HCT116 (cell line): ENCODE measurements around the gene FLNB. TPM values are rescaled to one million over a fixed set of nuclear protein-coding genes. Genes with fewer than 3 reads are reported as not detected.

ENCODE experiments used
- ATAC-seq: fragments of 200-7000 bp; cut with Tn5 transposase; 2 replicates; pipeline ENCODE4 v1.9.1; 2020; ENCODE audit warnings: mild to moderate bottlenecking, moderate library complexity
- BruUV-seq: library from RNA; stranded (reverse); fragments of 400-500 nt; replicated peaks from 2 replicates; lab custom pipeline; 2021; lab: Mats Ljungman, UMichigan
- CTCF ChIA-PET: fragments of 300-600 bp; sonication (Branson Sonifier 250); formaldehyde crosslinking; loops from one replicate; lab custom pipeline; 2021; ENCODE audit warnings: antibody characterized with exemption; lab: Charles Lee
- POLR2A ChIA-PET: fragments of 300-600, 350-600 bp; sonication (Branson Sonifier 250); formaldehyde crosslinking; loops from one replicate; lab custom pipeline; 2021; ENCODE audit warnings: antibody characterized with exemption; lab: Charles Lee
- RAD21 ChIA-PET, 2 experiments: fragments of 300-600 bp; sonication (Branson Sonifier 250); formaldehyde crosslinking; loops; one replicate each; lab custom pipeline; 2023; ENCODE audit warnings: low total read pairs in 2 of 2; ENCODE audit not compliant: uncharacterized antibody in 2 of 2, unreplicated experiment in 2 of 2, low non-redundant PET in 1 of 2; lab: Charles Lee
- DNase-seq: peaks from one replicate; pipeline ENCODE4 v3.0.0-alpha.2; 2010; ENCODE audit warnings: low read depth, low spot score
- H2AFZ ChIP-seq: fragments of 200-600 bp; shearing (Covaris generic), sonication (generic); 2 replicates; pipeline ENCODE4 v1.6.1; 2017; ENCODE audit warnings: low read depth, mixed run types, mixed read lengths, antibody characterized with exemption, low read length; ENCODE audit not compliant: poor library complexity, severe bottlenecking
- H3K27ac ChIP-seq: 2 replicates; pipeline ENCODE4 v1.5.1; 2012; ENCODE audit warnings: low read depth, low read length
- H3K27me3 ChIP-seq: fragments of 200-600 bp; sonication (generic); 2 replicates; pipeline ENCODE4 v1.6.1; 2016; ENCODE audit warnings: mixed run types, low read length, mixed read lengths; ENCODE audit not compliant: insufficient read depth
- H3K36me3 ChIP-seq, 2 experiments: fragments of 200-500 bp in 1 of 2; fragments of 200-600 bp in 1 of 2; sonication (Bioruptor generic) in 1 of 2; sonication (generic) in 1 of 2; 2 replicates each; pipeline versions ENCODE4 v1.5.1 to v1.6.1; 2014 to 2016; ENCODE audit warnings: low read length in 2 of 2, inconsistent platforms in 1 of 2, mixed read lengths in 1 of 2, mixed run types in 1 of 2; ENCODE audit not compliant: insufficient read depth in 2 of 2, control insufficient read depth in 1 of 2
- H3K4me1 ChIP-seq, 2 experiments: fragments of 200-600 bp in 1 of 2; sonication (generic) in 1 of 2; 2 replicates each; pipeline versions ENCODE4 v1.5.1 to v1.6.1; 2012 to 2017; ENCODE audit warnings: low read length in 2 of 2, inconsistent platforms in 1 of 2, mild to moderate bottlenecking in 1 of 2, mixed read lengths in 1 of 2, mixed run types in 1 of 2, moderate library complexity in 1 of 2; ENCODE audit not compliant: insufficient read depth in 2 of 2, control insufficient read depth in 1 of 2
- H3K4me2 ChIP-seq: fragments of 200-600 bp; sonication (generic); 2 replicates; pipeline ENCODE4 v1.6.1; 2017; ENCODE audit warnings: mixed run types, low read length, mixed read lengths
- H3K4me3 ChIP-seq, 2 experiments: fragments of 200-600 bp in 1 of 2; sonication (generic) in 1 of 2; replicated peaks in 1 of 2; 2 replicates each; pipeline ENCODE4 v1.5.1; 2011 to 2016; ENCODE audit warnings: low read length in 2 of 2, control low read depth in 1 of 2, low read depth in 1 of 2, mild to moderate bottlenecking in 1 of 2, mixed read lengths in 1 of 2, mixed run types in 1 of 2
- H3K79me2 ChIP-seq: fragments of 200-600 bp; sonication (generic); 2 replicates; pipeline ENCODE4 v1.6.1; 2017; ENCODE audit warnings: mild to moderate bottlenecking, mixed run types, low read length, moderate library complexity, mixed read lengths; ENCODE audit not compliant: insufficient read depth
- H3K9ac ChIP-seq: fragments of 200-600 bp; sonication (generic); 2 replicates; pipeline ENCODE4 v1.6.1; 2016; ENCODE audit warnings: low read length, mixed read lengths
- H3K9me2 ChIP-seq: fragments of 200-600 bp; sonication (generic), shearing (Covaris generic); 2 replicates; pipeline ENCODE4 v1.6.1; 2017; ENCODE audit warnings: mixed run types, mild to moderate bottlenecking, moderate library complexity; ENCODE audit not compliant: insufficient read depth
- H3K9me3 ChIP-seq, 2 experiments: fragments of 200-500 bp in 1 of 2; fragments of 200-600 bp in 1 of 2; sonication (Bioruptor generic) in 1 of 2; sonication (generic) in 1 of 2; 2 replicates each; pipeline ENCODE4 v1.6.1; 2014 to 2017; ENCODE audit warnings: low read length in 2 of 2, mixed read lengths in 2 of 2, inconsistent platforms in 1 of 2, low read depth in 1 of 2, mild to moderate bottlenecking in 1 of 2, mixed run types in 1 of 2, moderate library complexity in 1 of 2; ENCODE audit not compliant: control insufficient read depth in 1 of 2, insufficient read depth in 1 of 2
- H4K20me1 ChIP-seq: fragments of 200-600 bp; sonication (generic), shearing (Covaris generic); 2 replicates; pipeline ENCODE4 v1.6.1; 2017; ENCODE audit warnings: mixed run types, mild to moderate bottlenecking, moderate library complexity; ENCODE audit not compliant: insufficient read depth
- CBX3 ChIP-seq: IDR thresholded peaks from 2 replicates; pipeline ENCODE4 v1.6.1; 2012; ENCODE audit warnings: low read depth
- EZH2 ChIP-seq: fragments of 200-600 bp; sonication (generic); IDR thresholded peaks from 2 replicates; pipeline ENCODE4 v1.6.1; 2017; ENCODE audit warnings: antibody characterized with exemption, mixed run types
- EZH2phosphoT487 ChIP-seq: fragments of 200-600 bp; IDR thresholded peaks from 2 replicates; pipeline ENCODE4 v1.6.1; 2018; ENCODE audit warnings: antibody characterized with exemption, borderline replicate concordance
- JUND ChIP-seq: IDR thresholded peaks from 2 replicates; pipeline ENCODE4 v1.6.1; 2012
- YY1 ChIP-seq: IDR thresholded peaks from 2 replicates; pipeline ENCODE4 v1.6.1; 2011; ENCODE audit warnings: low read length, low read depth, moderate library complexity, mild to moderate bottlenecking; ENCODE audit not compliant: insufficient replicate concordance; ENCODE audit errors: extremely low read depth
- ZFX ChIP-seq: fragments of 450-650 bp; IDR thresholded peaks from 2 replicates; pipeline ENCODE4 v1.6.1; 2017
- ZNF274 ChIP-seq: fragments of 200-500 bp; sonication (Bioruptor generic); IDR thresholded peaks from 2 replicates; pipeline ENCODE4 v1.6.1; 2014; ENCODE audit warnings: mild to moderate bottlenecking, low read depth, low read length, inconsistent platforms
- intact Hi-C: fragments of 100-400 bp; cut with micrococcal nuclease; formaldehyde crosslinking; loops from 2 replicates; pipeline ENCODE4 v1.10.0; 2022
- total RNA-seq: library from RNA; stranded (reverse); gene quantifications from one replicate; pipeline ENCODE4 v1.2.1, GENCODE V29; 2021; ENCODE audit not compliant: unreplicated experiment
- TF ChIP-seq, protein P1 (sequence below): IDR thresholded peaks from 2 replicates; pipeline ENCODE4 v1.6.1; 2012; ENCODE audit warnings: low read depth
- TF ChIP-seq, protein P2 (sequence below): IDR thresholded peaks from 2 replicates; pipeline ENCODE4 v1.6.1; 2012
- TF ChIP-seq, protein P3 (sequence below): IDR thresholded peaks from 2 replicates; pipeline ENCODE4 v1.6.1; 2012

Gene FLNB
- total RNA-seq, 1 experiment from 2014 or later, result 116 TPM

DNA sequence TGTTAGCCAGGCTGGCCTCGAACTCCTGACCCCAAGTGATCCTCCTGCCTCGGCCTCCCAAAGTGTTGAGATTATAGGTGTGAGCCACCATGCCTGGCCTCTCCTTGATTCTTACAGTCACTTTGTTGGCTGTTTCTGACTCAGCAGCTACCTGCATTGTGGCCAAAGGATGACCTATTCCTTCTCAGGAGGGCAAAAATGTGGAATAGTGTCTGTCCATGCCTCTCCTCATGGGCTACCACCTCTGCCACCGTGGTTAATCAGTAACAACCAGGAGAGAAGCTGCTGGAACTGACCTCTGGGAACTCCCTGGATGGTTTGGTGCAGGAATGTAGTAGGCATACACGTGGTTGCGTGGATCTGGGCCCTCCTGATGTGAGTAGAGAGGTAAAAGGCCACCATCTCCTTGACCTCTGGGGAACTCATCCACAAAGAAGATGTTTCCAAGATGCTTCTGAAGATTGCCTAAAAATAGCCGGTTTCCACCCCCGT is 63.3 kb downstream of the FLNB start (continued):
- TF ChIP-seq, protein P1, sequence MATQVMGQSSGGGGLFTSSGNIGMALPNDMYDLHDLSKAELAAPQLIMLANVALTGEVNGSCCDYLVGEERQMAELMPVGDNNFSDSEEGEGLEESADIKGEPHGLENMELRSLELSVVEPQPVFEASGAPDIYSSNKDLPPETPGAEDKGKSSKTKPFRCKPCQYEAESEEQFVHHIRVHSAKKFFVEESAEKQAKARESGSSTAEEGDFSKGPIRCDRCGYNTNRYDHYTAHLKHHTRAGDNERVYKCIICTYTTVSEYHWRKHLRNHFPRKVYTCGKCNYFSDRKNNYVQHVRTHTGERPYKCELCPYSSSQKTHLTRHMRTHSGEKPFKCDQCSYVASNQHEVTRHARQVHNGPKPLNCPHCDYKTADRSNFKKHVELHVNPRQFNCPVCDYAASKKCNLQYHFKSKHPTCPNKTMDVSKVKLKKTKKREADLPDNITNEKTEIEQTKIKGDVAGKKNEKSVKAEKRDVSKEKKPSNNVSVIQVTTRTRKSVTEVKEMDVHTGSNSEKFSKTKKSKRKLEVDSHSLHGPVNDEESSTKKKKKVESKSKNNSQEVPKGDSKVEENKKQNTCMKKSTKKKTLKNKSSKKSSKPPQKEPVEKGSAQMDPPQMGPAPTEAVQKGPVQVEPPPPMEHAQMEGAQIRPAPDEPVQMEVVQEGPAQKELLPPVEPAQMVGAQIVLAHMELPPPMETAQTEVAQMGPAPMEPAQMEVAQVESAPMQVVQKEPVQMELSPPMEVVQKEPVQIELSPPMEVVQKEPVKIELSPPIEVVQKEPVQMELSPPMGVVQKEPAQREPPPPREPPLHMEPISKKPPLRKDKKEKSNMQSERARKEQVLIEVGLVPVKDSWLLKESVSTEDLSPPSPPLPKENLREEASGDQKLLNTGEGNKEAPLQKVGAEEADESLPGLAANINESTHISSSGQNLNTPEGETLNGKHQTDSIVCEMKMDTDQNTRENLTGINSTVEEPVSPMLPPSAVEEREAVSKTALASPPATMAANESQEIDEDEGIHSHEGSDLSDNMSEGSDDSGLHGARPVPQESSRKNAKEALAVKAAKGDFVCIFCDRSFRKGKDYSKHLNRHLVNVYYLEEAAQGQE, result no peak
- TF ChIP-seq EZH2 (no peak), ZFX (no peak)

DNA sequence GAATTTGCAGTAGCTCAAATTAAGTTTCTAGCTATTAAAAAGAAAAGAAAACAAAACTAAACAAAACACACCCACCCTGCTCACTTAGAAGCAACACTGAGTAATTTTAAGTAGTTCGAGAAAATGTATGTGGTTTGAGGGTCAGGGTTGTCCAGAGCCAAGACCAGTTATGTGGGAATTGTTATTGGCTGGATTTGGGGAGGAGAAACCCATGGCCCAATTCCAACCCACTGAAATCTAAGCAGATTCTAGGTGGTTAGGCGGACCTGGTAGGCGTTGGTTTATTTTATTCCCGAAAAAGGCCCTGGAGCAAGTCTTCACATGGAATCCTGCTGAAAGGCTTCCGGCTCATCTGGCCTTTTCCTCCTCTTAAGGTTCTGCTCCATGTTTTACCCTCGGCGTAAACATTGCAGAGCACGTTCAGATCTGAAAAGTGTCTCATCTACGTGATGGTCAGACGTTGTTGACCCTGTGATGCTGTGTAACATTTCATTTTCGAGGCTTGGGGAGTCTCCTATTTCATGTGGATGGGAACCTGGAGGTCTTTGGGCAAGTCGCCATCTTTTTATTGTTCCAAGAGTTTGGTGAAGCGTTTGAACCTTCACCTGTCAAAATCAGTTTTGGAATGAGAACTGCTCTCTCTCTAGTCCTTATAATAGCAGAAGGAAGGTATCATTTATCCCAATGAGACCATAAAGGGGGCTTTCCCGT is 64.0 kb downstream of the FLNB start:
- Histone ChIP-seq H4K20me1 (no peaks in the 10 kb centered on the region), H3K27ac (no peak overlapping the region), H3K4me2 (no peak overlapping the region), H3K4me3 (no peak overlapping the region)
- intact Hi-C loops, result no loop called here
- ATAC-seq, result no peak
- ChIA-PET POLR2A (no interaction called here), CTCF (no interaction called here)
- TF ChIP-seq ZNF274, result no peak
- no peak for TF ChIP-seq EZH2phosphoT487
- TF ChIP-seq, protein P1, result no peak
- no peak for TF ChIP-seq YY1
- TF ChIP-seq, protein P2, sequence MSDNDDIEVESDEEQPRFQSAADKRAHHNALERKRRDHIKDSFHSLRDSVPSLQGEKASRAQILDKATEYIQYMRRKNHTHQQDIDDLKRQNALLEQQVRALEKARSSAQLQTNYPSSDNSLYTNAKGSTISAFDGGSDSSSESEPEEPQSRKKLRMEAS, result no peak
- no peak for TF ChIP-seq JUND
- TF ChIP-seq, protein P3, sequence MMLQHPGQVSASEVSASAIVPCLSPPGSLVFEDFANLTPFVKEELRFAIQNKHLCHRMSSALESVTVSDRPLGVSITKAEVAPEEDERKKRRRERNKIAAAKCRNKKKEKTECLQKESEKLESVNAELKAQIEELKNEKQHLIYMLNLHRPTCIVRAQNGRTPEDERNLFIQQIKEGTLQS, result no peak
- no peak for TF ChIP-seq CBX3
- TF ChIP-seq, all 23 proteins: peak for 0
- BruUV-seq, result no TSS peak
- Histone ChIP-seq H3K79me2 (peaks cover 48% of the 10 kb centered on the region), H3K9me2 (no peaks in the 10 kb centered on the region), H3K27me3 (no peaks in the 10 kb centered on the region), H3K9me3 (no peaks in the 10 kb centered on the region), H3K9ac (no peak overlapping the region), H2AFZ (no peak overlapping the region), H3K4me1 (peaks cover 0 to 12% of the 10 kb centered on the region in 2 experiments; a peak in 3 of 4 replicates), H3K36me3 (peaks cover 0 to 3% of the 10 kb centered on the region in 2 experiments; a peak in 1 of 4 replicates)
- RAD21 ChIA-PET, result no interaction called here
- no peak for DNase-seq
